ENCODE data around the gene SOX9. TPM values are rescaled to one million over a fixed set of nuclear protein-coding genes. Genes with fewer than 3 reads are reported as not detected.
A peak's percentile ranks its signal among the peaks of the same experiment; 100 is the strongest.

SOX9 gene
- 1 to 10 TPM in 3 of 6 experiments, under 1 TPM in 3; 0.71 to 4.2 (median 1.00) TPM for total RNA-seq (2021; fragmentation: NEBNext Ultra II Directional; extraction: Animal tissue kit (Norgen Biotek cat#: 25700))
- long read RNA-seq, partial matches to known transcripts, result 0 of 1 reads
- long read RNA-seq, other reads (novel, unspliced or antisense), result 1 of 1 reads

DNA sequence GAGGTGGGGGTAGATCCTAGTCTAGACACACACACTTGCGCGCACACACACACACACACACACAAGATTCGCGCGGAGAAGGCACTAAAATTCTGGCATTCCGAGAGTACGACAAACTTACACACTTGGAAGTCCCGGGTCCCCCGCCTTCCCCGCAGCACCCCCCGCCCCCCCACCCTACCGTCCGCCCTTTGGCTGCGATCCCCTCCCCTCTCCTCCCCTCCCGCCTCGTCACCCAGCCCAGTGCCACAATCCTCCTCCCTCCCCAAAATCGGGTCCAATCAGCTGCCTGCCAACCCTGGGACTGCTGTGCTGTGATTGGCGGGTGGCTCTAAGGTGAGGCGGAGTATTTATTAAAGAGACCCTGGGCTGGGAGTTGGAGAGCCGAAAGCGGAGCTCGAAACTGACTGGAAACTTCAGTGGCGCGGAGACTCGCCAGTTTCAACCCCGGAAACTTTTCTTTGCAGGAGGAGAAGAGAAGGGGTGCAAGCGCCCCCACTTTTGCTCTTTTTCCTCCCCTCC is at the start of gene SOX9:
TSS of gene SOX9 (plus strand) at position 379 of the 522 bp plus-strand sequence. CDS start 372 bp downstream, outside the sequence.
- Mint-ChIP-seq H3K9me3 (peaks cover 4% of the 10 kb centered on the region; the same call in 1 of the 2 replicates), H3K4me1 (ENCODE audit: low read depth) (peaks cover 49% of the 10 kb centered on the region), H3K27ac (peak within 1 kb of the TSS; percentile 37; the same call in 1 of the 2 replicates), H3K27me3 (ENCODE audit: insufficient read depth) (peaks cover 38% of the 10 kb centered on the region), H3K36me3 (ENCODE audit: low read depth) (peaks cover 12% of the 10 kb centered on the region; the same call in 1 of the 2 replicates), H3K4me3 (peak within 1 kb of the TSS; percentile 93)
- peak; percentile 79 for DNase-seq
- TF ChIP-seq, protein P1, sequence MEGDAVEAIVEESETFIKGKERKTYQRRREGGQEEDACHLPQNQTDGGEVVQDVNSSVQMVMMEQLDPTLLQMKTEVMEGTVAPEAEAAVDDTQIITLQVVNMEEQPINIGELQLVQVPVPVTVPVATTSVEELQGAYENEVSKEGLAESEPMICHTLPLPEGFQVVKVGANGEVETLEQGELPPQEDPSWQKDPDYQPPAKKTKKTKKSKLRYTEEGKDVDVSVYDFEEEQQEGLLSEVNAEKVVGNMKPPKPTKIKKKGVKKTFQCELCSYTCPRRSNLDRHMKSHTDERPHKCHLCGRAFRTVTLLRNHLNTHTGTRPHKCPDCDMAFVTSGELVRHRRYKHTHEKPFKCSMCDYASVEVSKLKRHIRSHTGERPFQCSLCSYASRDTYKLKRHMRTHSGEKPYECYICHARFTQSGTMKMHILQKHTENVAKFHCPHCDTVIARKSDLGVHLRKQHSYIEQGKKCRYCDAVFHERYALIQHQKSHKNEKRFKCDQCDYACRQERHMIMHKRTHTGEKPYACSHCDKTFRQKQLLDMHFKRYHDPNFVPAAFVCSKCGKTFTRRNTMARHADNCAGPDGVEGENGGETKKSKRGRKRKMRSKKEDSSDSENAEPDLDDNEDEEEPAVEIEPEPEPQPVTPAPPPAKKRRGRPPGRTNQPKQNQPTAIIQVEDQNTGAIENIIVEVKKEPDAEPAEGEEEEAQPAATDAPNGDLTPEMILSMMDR (IDR thresholded peaks at IDR 0.05), result no peak

DNA sequence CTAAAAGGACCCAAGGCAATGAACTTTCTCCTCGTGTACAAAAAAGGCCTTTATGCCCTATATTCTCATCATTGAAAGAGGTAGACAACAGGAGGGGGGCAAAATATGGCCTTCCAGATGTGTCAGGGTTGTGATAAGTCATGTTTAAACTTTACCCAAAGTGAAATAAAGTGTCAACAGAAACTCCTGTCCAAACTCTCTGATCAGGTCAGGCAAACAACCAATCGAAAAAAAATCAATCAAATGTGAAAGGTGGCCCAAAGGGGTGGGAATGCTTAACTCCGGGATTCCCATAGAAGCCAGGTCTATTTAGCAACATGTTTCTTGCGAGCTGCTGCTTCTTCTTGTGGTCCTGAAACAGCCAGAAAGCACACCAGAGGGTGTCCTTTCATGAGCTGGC is 49.5 kb upstream of the SOX9 start:
- Mint-ChIP-seq H3K9me3 (0 out of 2 replicates have a peak, but pooled peaks cover 4% of the 10 kb centered on the region), H3K36me3 (ENCODE audit: low read depth) (no peaks in the 10 kb centered on the region), H3K27me3 (ENCODE audit: insufficient read depth) (peaks cover 2% of the 10 kb centered on the region; the same call in 1 of the 2 replicates), H3K4me3 (no peak overlapping the region), H3K27ac (no peak overlapping the region), H3K4me1 (ENCODE audit: low read depth) (no peaks in the 10 kb centered on the region)
- TF ChIP-seq, protein P1 (IDR thresholded peaks at IDR 0.05), result no peak
- no peak for DNase-seq

DNA sequence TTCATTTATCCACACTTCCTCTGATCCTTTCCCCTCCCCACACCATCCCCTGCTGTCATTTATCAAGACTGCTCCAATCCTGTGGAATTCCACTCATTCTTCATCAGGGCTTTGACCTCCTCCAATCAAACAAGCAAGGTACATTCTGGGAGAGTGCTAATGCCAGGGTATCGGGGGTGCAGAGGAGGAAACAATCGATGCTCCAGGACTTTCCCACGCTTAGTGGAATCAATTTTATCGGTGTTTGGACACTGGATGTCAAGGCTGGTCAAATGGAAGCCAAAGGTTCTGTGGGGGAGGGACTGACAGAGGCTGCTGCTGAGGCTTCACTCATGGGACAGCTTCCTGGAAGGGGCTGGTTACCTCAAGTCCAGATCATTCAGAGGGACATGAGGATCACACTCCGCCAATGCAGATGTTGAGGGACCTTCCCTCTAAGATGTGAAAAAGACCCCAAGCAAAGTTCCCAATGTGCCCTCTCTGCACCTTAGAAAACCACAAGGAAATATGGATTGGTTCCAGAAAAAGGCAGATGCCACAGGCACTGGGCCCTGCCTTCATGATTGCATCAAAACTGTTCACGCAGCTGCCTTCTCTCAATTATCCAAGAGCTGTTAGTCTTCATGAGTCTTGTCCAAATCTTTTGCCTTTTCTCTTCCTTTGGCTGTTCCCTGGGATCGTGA is 44.7 kb upstream of the SOX9 start:
- Mint-ChIP-seq H3K4me3 (no peak overlapping the region), H3K4me1 (ENCODE audit: low read depth) (no peaks in the 10 kb centered on the region), H3K9me3 (0 out of 2 replicates have a peak, but pooled peaks cover 4% of the 10 kb centered on the region), H3K27ac (no peak overlapping the region), H3K27me3 (ENCODE audit: insufficient read depth) (peaks cover 2% of the 10 kb centered on the region), H3K36me3 (ENCODE audit: low read depth) (no peaks in the 10 kb centered on the region)
- DNase-seq, result no peak
- TF ChIP-seq, protein P1 (IDR thresholded peaks at IDR 0.05), result no peak

DNA sequence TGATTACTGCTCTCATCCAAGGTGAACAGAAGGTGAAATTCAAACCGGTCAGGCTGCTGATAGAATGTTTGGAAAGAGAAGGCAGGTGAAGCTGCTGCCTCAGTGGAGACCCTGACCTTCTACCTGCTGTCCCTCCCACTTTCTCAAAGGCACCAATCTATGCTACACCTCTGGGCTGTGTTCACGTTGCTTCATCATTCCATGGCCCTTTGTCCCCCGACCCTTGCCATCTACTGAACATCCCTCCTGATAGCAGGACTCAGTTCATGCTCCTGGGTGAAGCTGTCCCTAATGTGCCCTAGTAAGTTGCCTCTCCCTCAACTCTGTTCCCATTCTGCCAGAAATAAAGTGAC is 44.2 kb upstream of the SOX9 start:
- DNase-seq, result no peak
- H3K4me3 Mint-ChIP-seq, result no peak overlapping the region
- no peak overlapping the region for H3K27ac Mint-ChIP-seq
- TF ChIP-seq, protein P1 (IDR thresholded peaks at IDR 0.05), result no peak
- no peaks in the 10 kb centered on the region for H3K4me1 Mint-ChIP-seq (ENCODE audit: low read depth)
- peaks cover 2% of the 10 kb centered on the region for H3K27me3 Mint-ChIP-seq (ENCODE audit: insufficient read depth)
- 0 out of 2 replicates have a peak, but pooled peaks cover 4% of the 10 kb centered on the region for H3K9me3 Mint-ChIP-seq
- H3K36me3 Mint-ChIP-seq (ENCODE audit: low read depth), result no peaks in the 10 kb centered on the region

DNA sequence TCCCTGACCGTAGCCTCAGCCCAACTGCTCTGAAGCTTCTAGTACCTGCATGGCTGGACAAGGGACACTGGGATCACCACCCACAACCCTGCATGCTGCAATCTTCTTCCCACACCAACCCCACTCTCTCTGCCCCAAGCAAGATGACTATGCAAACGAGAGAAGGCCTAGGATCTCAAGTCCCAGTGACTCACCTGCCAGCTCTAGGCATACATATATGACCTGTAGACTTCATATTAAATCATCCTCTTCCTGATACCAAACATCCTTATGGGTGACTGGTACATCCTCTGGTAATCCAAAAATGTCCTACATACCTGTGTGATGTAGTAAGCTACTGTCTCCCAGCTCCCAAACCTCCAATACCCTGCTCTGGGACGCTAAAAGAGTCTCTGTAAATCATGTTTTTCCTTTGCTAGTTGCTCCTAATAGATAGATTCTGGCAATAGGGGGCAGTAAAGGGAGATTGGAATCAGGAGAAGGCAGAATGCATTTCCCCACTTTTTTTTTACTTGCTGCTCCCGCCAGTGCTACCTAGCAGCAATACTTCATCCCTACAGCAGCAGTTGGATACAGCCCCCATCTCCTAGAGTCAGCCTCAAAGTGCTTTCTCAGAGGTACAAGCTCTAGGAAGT is 43.4 kb upstream of the SOX9 start:
- TF ChIP-seq, protein P1 (IDR thresholded peaks at IDR 0.05), result no peak; the same call in 1 of the 2 replicates
- Mint-ChIP-seq H3K4me3 (no peak overlapping the region), H3K36me3 (ENCODE audit: low read depth) (no peaks in the 10 kb centered on the region), H3K27ac (no peak overlapping the region), H3K9me3 (0 out of 2 replicates have a peak, but pooled peaks cover 4% of the 10 kb centered on the region), H3K27me3 (ENCODE audit: insufficient read depth) (peaks cover 2% of the 10 kb centered on the region; the same call in 1 of the 2 replicates), H3K4me1 (ENCODE audit: low read depth) (no peaks in the 10 kb centered on the region)
- DNase-seq, result no peak

All from HFFc6 (cell line).